Body of pancreas (tissue), 4 donors: ENCODE data around the gene C12orf75.

Source experiments
- POLR2A ChIP-seq, 3 donors: fragments of 450-650 bp; IDR thresholded peaks; one replicate each; pipeline ENCODE4 v1.6.1; 2016; ENCODE audit warnings: antibody characterized with exemption in 3 of 3, mild to moderate bottlenecking in 2 of 3
- TF ChIP-seq, protein P1 (sequence below), 7 experiments: fragments of 450-650 bp in 4 of 7; fragments of 200-600 bp in 3 of 7; sonication (generic) in 3 of 7; IDR thresholded peaks; one replicate each; pipeline ENCODE4 v1.5.1; 2016 to 2019; ENCODE audit warnings: antibody characterized with exemption in 7 of 7

- TF ChIP-seq POLR2A (IDR thresholded peaks at IDR 0.05), result no peak
- TF ChIP-seq, protein P1, sequence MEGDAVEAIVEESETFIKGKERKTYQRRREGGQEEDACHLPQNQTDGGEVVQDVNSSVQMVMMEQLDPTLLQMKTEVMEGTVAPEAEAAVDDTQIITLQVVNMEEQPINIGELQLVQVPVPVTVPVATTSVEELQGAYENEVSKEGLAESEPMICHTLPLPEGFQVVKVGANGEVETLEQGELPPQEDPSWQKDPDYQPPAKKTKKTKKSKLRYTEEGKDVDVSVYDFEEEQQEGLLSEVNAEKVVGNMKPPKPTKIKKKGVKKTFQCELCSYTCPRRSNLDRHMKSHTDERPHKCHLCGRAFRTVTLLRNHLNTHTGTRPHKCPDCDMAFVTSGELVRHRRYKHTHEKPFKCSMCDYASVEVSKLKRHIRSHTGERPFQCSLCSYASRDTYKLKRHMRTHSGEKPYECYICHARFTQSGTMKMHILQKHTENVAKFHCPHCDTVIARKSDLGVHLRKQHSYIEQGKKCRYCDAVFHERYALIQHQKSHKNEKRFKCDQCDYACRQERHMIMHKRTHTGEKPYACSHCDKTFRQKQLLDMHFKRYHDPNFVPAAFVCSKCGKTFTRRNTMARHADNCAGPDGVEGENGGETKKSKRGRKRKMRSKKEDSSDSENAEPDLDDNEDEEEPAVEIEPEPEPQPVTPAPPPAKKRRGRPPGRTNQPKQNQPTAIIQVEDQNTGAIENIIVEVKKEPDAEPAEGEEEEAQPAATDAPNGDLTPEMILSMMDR (IDR thresholded peaks at IDR 0.05), result no peak
Observed at GRCh38 chr12:105402366-105402765, 71.9 kb downstream of the C12orf75 start.
